HG03039 (cell line): ENCODE results near the gene ZNF74.

Experiments used
- ATAC-seq: cut with Tn5 transposase; IDR thresholded peaks from one replicate; pipeline ENCODE4 v1.9.1; 2021; ENCODE audit warnings: mild to moderate bottlenecking, moderate library complexity; ENCODE audit not compliant: unreplicated experiment

Gene ZNF74

GRCh38 chr22:20418211-20418788, 24.3 kb downstream of the ZNF74 start:
- ATAC-seq, result no peak

DNA sequence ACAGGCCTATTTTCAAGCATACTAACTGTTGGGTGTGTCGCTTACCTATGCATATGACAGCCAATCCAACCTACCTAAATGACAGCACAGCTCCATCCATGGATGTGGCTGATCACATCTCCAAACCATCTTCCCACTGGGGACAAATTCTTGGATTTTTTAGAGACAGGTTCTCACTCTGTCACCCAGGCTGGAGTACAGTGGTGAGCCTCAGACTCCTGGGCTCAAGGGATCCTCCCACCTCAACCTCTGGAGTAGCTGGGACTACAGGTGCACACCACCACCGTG, 25.7 kb downstream of the ZNF74 start:
- no peak for ATAC-seq

DNA sequence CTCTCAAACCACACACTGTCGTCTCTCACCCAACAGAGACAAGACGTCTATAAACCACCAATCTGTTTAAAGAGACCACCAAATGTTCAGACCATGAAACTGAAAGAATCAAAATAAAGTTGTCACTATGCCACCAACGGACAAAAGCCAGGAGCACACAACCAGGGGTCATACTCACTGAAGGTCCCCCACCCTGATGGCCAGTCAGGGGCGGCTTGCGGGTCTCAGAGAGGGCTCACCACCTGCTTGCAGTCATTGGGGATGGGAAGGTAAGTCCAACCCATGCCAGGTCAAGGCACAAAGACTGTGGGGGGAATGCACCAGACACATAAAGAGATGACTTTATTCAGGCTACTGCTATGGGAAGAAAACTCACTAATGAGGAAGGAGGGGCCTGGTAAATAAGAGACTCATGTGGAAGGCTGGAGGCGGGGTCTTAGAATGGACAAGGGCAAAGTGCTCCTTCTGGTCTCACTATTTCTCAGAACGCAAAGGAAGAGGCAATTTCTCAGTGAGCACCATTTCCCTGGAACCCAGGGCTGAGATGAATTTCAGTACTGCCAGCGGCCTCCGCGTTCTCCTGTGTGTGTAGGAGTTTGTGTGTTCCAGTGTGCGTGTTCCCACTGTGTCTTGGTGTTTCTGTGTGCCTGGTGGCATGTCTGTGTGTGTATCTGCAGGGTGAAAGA, 26.3 kb downstream of the ZNF74 start:
- no peak for ATAC-seq

GRCh38 chr22:20421507-20421874, 27.5 kb downstream of the ZNF74 start:
- no peak for ATAC-seq

GRCh38 chr22:20422271-20423007, 28.5 kb downstream of the ZNF74 start:
- ATAC-seq, result no peak

DNA sequence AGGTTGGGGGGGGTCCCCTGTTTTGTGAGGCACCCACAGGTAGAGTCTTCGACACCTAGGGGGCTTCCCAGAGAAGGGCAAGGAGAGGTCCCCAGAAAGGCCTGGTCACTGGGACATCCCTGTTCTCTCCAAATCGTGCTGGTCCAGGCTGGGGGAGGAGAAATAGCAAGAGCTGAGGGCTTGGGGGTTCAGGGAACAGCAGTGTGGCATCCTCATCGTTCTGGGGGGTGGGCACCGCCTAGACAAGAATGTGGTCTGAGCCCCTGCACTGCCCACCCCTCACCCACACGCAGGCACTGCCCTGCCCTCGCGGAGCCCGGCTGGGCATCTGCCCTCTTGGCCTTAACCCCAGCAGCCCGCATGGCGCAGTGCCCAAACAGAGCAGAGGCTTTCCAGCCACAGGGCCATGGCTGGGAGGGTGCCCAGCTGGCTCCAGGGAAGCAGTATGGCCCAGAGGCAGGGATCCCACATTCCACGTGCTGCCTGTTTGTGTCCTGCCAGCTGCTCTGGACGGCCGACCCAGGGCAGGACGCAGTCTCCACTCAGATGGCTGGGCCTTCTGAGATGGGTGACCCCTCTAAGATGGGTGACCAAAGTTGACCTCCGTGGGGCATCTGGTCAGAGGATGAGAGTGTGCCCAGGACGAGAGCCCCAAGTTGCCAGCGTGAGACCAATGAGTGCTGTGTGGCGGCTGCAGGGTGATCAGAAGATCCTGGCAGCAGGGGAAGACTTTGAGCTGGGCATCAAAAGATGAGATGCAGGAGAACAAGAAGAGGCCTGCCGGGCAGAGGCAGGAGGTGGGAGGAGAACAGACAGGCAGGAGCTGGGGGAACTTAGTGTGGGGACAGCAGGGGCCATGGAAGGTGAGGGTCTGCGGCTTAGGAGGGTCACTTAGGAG, 29.3 kb downstream of the ZNF74 start:
- no peak for ATAC-seq

- no peak for ATAC-seq
Measured at GRCh38 chr22:20423906-20424551, 30.1 kb downstream of the ZNF74 start.

GRCh38 chr22:20424568-20424931, 30.6 kb downstream of the ZNF74 start:
- no peak for ATAC-seq

GRCh38 chr22:20424932-20425565, 31.1 kb downstream of the ZNF74 start:
- no peak for ATAC-seq

DNA sequence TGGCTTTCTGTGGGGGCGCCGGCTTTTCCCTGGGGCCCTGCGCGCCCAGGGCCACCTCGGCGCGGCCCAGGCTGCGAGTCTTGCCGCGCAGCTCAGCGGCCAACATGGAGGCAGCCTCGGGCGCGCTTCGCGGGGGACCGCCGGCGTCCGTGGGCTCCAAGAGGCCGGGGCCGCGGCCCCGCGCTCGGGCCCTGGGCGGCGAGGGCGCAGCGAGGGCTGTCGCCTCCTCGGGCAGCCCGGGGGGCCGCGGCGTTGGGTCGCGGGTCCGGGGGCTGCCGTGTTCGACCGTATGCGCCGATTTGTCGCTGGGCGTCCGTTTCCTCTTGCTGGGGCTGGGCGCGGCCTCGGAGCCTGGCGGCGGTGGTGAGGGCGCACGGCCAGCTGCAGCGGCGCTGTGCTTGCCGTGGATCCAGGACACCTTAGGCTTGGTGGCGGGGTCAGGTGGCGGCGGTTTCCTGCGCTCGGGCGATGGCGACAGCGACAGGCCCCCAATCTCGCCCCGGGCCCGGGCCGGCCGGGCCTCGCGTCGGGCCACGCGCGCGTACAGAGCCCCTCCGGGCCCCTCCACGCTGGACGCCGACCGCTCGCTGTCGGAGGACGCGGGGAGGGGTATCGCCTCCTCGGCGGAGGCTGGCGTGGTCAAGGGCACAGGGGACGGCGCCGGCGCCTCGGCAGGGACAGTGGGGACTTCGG, 31.8 kb downstream of the ZNF74 start:
- no peak for ATAC-seq

- ATAC-seq, result no peak
Measured at GRCh38 chr22:20426259-20426615, 32.3 kb downstream of the ZNF74 start.

GRCh38 chr22:20427104-20427944, 33.4 kb downstream of the ZNF74 start:
- no peak for ATAC-seq

DNA sequence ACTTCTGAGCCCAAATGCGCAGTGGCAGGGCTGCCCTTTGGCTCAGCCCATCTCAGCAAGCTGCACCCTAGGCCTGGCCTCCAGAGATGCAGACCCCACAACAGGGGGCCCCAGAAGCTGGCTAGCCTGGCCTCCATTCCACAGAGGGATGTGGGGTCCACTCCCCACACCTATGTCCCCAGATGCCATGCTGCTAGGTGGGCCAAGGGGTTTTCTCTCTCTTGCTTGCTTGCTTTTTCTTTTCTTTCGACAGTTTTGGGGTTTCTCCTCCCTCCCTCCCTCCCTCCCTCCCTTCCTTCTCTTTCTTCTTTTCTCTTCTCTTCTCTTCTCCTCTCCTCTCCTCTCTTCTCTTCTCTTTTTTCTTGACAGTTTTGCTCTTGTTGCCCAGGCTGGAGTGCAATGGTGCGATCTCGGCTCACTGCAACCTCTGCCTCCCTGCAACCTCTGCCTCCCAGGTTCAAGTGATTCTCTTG, 34.0 kb downstream of the ZNF74 start:
- ATAC-seq, result no peak

DNA sequence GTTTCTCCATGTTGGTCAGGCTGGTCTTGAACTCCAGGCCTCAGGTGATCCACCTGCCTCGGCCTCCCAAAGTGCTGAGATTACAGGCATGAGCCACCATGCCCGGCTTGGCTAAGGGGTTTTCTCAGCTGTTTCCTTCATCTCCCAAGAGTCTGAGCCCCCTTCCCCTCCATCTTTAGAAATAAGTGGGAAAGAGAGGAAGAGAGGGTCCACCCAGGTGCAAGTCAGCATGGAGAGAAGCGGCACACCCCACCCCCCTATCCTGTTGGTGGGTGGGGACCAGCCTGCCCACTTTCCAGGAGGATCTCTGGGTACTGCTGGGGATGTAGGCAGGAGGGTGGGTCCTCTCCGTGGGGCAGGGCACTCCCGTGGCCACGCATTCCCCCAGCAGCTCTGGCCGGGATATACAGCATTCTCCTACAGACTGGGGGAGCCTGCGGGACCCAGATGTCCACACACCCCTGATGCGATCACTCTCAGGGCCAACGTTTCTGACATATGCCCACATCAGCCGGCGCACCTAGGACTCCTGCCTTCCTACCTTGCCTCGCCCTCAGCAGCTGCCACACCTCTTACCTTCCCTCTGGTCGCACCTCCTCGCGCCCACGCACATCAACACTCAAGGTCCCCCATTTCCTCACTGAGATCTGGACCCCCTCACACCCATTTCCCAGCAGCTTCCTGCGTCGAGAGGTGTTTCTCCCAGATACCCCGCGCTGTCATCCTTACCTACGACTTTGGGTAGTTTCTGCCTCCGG, 34.7 kb downstream of the ZNF74 start:
- ATAC-seq, result no peak

- ATAC-seq, result no peak
Measured at GRCh38 chr22:20429254-20430100, 35.5 kb downstream of the ZNF74 start.

DNA sequence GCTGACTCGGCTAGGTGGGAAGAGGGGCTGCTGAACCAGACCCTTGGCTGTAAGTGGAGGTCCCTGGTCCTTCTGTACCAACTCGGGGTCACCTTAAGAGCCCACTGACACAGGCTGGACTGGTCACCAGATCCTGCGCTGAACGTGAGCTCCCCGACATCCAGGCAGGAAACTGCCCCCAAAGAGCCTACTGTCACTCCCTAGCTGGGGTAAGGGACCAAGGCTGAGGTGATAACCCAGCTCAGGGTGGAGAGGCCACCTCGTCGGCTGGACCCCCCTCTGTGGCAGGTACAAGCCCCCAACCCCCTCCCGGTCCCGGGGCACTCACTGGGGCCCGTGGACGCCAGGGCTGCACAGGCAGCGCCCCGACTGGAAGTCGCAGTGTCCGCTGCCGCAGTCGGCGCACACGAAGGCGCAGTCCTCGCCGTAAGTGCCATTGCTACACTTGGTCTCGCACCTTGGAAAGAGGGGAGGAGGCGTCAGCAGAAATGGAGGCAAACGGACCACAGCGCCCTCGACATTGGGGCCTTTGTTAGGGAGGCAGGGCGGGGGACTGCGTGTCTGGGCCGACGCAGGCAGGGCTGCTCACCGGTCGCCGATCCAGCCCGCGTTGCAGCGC, 36.3 kb downstream of the ZNF74 start:
- ATAC-seq, result no peak
